HCT116 (cell line): ENCODE data around the gene ANO4. TPM values are rescaled to one million over a fixed set of nuclear protein-coding genes. Genes with fewer than 3 reads are reported as not detected.
A peak's percentile ranks its signal among the peaks of the same experiment; 100 is the strongest.

Experiments
- ATAC-seq: fragments of 200-7000 bp; cut with Tn5 transposase; 2 replicates; pipeline ENCODE4 v1.9.1; 2020; ENCODE audit warnings: mild to moderate bottlenecking, moderate library complexity
- BruUV-seq: library from RNA; stranded (reverse); fragments of 400-500 nt; replicated peaks from 2 replicates; lab custom pipeline; 2021; lab: Mats Ljungman, UMichigan
- CTCF ChIA-PET: fragments of 300-600 bp; sonication (Branson Sonifier 250); formaldehyde crosslinking; loops from one replicate; lab custom pipeline; 2021; ENCODE audit warnings: antibody characterized with exemption; lab: Charles Lee
- POLR2A ChIA-PET: fragments of 300-600, 350-600 bp; sonication (Branson Sonifier 250); formaldehyde crosslinking; loops from one replicate; lab custom pipeline; 2021; ENCODE audit warnings: antibody characterized with exemption; lab: Charles Lee
- RAD21 ChIA-PET, 2 experiments: fragments of 300-600 bp; sonication (Branson Sonifier 250); formaldehyde crosslinking; loops; one replicate each; lab custom pipeline; 2023; ENCODE audit warnings: low total read pairs in 2 of 2; ENCODE audit not compliant: uncharacterized antibody in 2 of 2, unreplicated experiment in 2 of 2, low non-redundant PET in 1 of 2; lab: Charles Lee
- DNase-seq: peaks from one replicate; pipeline ENCODE4 v3.0.0-alpha.2; 2010; ENCODE audit warnings: low read depth, low spot score
- H2AFZ ChIP-seq: fragments of 200-600 bp; shearing (Covaris generic), sonication (generic); 2 replicates; pipeline ENCODE4 v1.6.1; 2017; ENCODE audit warnings: low read depth, mixed run types, mixed read lengths, antibody characterized with exemption, low read length; ENCODE audit not compliant: poor library complexity, severe bottlenecking
- H3K27ac ChIP-seq: 2 replicates; pipeline ENCODE4 v1.5.1; 2012; ENCODE audit warnings: low read depth, low read length
- H3K27me3 ChIP-seq: fragments of 200-600 bp; sonication (generic); 2 replicates; pipeline ENCODE4 v1.6.1; 2016; ENCODE audit warnings: mixed run types, low read length, mixed read lengths; ENCODE audit not compliant: insufficient read depth
- H3K36me3 ChIP-seq, 2 experiments: fragments of 200-500 bp in 1 of 2; fragments of 200-600 bp in 1 of 2; sonication (Bioruptor generic) in 1 of 2; sonication (generic) in 1 of 2; 2 replicates each; pipeline versions ENCODE4 v1.5.1 to v1.6.1; 2014 to 2016; ENCODE audit warnings: low read length in 2 of 2, inconsistent platforms in 1 of 2, mixed read lengths in 1 of 2, mixed run types in 1 of 2; ENCODE audit not compliant: insufficient read depth in 2 of 2, control insufficient read depth in 1 of 2
- H3K4me1 ChIP-seq, 2 experiments: fragments of 200-600 bp in 1 of 2; sonication (generic) in 1 of 2; 2 replicates each; pipeline versions ENCODE4 v1.5.1 to v1.6.1; 2012 to 2017; ENCODE audit warnings: low read length in 2 of 2, inconsistent platforms in 1 of 2, mild to moderate bottlenecking in 1 of 2, mixed read lengths in 1 of 2, mixed run types in 1 of 2, moderate library complexity in 1 of 2; ENCODE audit not compliant: insufficient read depth in 2 of 2, control insufficient read depth in 1 of 2
- H3K4me2 ChIP-seq: fragments of 200-600 bp; sonication (generic); 2 replicates; pipeline ENCODE4 v1.6.1; 2017; ENCODE audit warnings: mixed run types, low read length, mixed read lengths
- H3K4me3 ChIP-seq, 2 experiments: fragments of 200-600 bp in 1 of 2; sonication (generic) in 1 of 2; replicated peaks in 1 of 2; 2 replicates each; pipeline ENCODE4 v1.5.1; 2011 to 2016; ENCODE audit warnings: low read length in 2 of 2, control low read depth in 1 of 2, low read depth in 1 of 2, mild to moderate bottlenecking in 1 of 2, mixed read lengths in 1 of 2, mixed run types in 1 of 2
- H3K79me2 ChIP-seq: fragments of 200-600 bp; sonication (generic); 2 replicates; pipeline ENCODE4 v1.6.1; 2017; ENCODE audit warnings: mild to moderate bottlenecking, mixed run types, low read length, moderate library complexity, mixed read lengths; ENCODE audit not compliant: insufficient read depth
- H3K9ac ChIP-seq: fragments of 200-600 bp; sonication (generic); 2 replicates; pipeline ENCODE4 v1.6.1; 2016; ENCODE audit warnings: low read length, mixed read lengths
- H3K9me2 ChIP-seq: fragments of 200-600 bp; sonication (generic), shearing (Covaris generic); 2 replicates; pipeline ENCODE4 v1.6.1; 2017; ENCODE audit warnings: mixed run types, mild to moderate bottlenecking, moderate library complexity; ENCODE audit not compliant: insufficient read depth
- H3K9me3 ChIP-seq, 2 experiments: fragments of 200-500 bp in 1 of 2; fragments of 200-600 bp in 1 of 2; sonication (Bioruptor generic) in 1 of 2; sonication (generic) in 1 of 2; 2 replicates each; pipeline ENCODE4 v1.6.1; 2014 to 2017; ENCODE audit warnings: low read length in 2 of 2, mixed read lengths in 2 of 2, inconsistent platforms in 1 of 2, low read depth in 1 of 2, mild to moderate bottlenecking in 1 of 2, mixed run types in 1 of 2, moderate library complexity in 1 of 2; ENCODE audit not compliant: control insufficient read depth in 1 of 2, insufficient read depth in 1 of 2
- H4K20me1 ChIP-seq: fragments of 200-600 bp; sonication (generic), shearing (Covaris generic); 2 replicates; pipeline ENCODE4 v1.6.1; 2017; ENCODE audit warnings: mixed run types, mild to moderate bottlenecking, moderate library complexity; ENCODE audit not compliant: insufficient read depth
- ATF3 ChIP-seq: IDR thresholded peaks from 2 replicates; pipeline ENCODE4 v1.6.1; 2012
- CEBPB ChIP-seq: IDR thresholded peaks from 2 replicates; pipeline ENCODE4 v1.6.1; 2012; ENCODE audit warnings: low read depth
- EZH2 ChIP-seq: fragments of 200-600 bp; sonication (generic); IDR thresholded peaks from 2 replicates; pipeline ENCODE4 v1.6.1; 2017; ENCODE audit warnings: antibody characterized with exemption, mixed run types
- FOSL1 ChIP-seq: IDR thresholded peaks from 2 replicates; pipeline ENCODE4 v1.6.1; 2012; ENCODE audit warnings: low read depth
- JUND ChIP-seq: IDR thresholded peaks from 2 replicates; pipeline ENCODE4 v1.6.1; 2012
- MAX ChIP-seq: IDR thresholded peaks from 2 replicates; pipeline ENCODE4 v1.6.1; 2012
- RAD21 ChIP-seq: IDR thresholded peaks from 2 replicates; pipeline ENCODE4 v1.6.1; 2012; ENCODE audit warnings: low read depth, mild to moderate bottlenecking
- SP1 ChIP-seq: IDR thresholded peaks from 2 replicates; pipeline ENCODE4 v1.6.1; 2012; ENCODE audit warnings: low read depth
- TCF7L2 ChIP-seq: IDR thresholded peaks from 2 replicates; pipeline ENCODE4 v1.7.0; 2011; ENCODE audit warnings: borderline replicate concordance, inconsistent platforms; ENCODE audit not compliant: insufficient read depth, insufficient read length; ENCODE audit errors: extremely low read depth
- ZNF274 ChIP-seq: fragments of 200-500 bp; sonication (Bioruptor generic); IDR thresholded peaks from 2 replicates; pipeline ENCODE4 v1.6.1; 2014; ENCODE audit warnings: mild to moderate bottlenecking, low read depth, low read length, inconsistent platforms
- intact Hi-C: fragments of 100-400 bp; cut with micrococcal nuclease; formaldehyde crosslinking; loops from 2 replicates; pipeline ENCODE4 v1.10.0; 2022
- total RNA-seq: library from RNA; stranded (reverse); gene quantifications from one replicate; pipeline ENCODE4 v1.2.1, GENCODE V29; 2021; ENCODE audit not compliant: unreplicated experiment
- TF ChIP-seq, protein P1 (sequence below): IDR thresholded peaks from 2 replicates; pipeline ENCODE4 v1.6.1; 2012; ENCODE audit warnings: low read depth

The ANO4 gene
- total RNA-seq, 1 experiment from 2014 or later: 1.7 TPM

DNA sequence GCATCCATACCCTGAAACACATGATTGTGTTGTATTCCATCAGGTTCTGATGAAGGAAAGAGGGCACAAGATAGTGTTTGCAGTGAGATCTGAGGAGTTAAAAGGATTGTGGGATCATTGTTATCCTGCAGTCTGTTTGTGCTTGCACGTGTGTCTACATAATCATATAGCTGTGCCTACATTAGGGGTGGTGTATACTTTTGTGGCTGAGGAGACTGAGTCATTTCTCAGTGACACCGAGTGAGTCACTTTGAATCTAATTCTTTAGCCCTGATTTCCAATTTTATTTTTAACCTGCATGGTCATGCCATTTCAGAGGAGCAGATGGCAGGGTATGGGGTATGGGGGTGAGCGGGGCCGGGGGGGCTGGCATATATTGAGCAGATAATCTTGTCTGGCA is 133.2 kb downstream of the ANO4 start:
- CTCF ChIA-PET: interaction anchor here (1.0 kb wide), 1 partner anchor 59 kb away, joined by 3 read pairs; no protein-coding TSS in a partner anchor
- no peaks in the 10 kb centered on the region for H3K36me3 ChIP-seq
- H3K27ac ChIP-seq: no peak overlapping the region
- intact Hi-C loops: no loop called here
- H3K4me2 ChIP-seq: peak overlapping the region; percentile 62
- BruUV-seq: no TSS peak
- RAD21 ChIA-PET: interaction anchor here in 1 of 2 experiments (0.6 kb wide), 1 partner anchor 139 kb away, joined by 4 read pairs; no protein-coding TSS in a partner anchor
- no peak overlapping the region for H3K9ac ChIP-seq
- H3K9me3 ChIP-seq: no peaks in the 10 kb centered on the region
- peak; percentile 67 for ATAC-seq
- no peaks in the 10 kb centered on the region for H4K20me1 ChIP-seq
- H3K4me3 ChIP-seq: no peak overlapping the region
- no peaks in the 10 kb centered on the region for H3K27me3 ChIP-seq
- H3K9me2 ChIP-seq: no peaks in the 10 kb centered on the region
- peaks cover 0 to 22% of the 10 kb centered on the region in 2 experiments; a peak in 2 of 4 replicates for H3K4me1 ChIP-seq
- no peaks in the 10 kb centered on the region for H3K79me2 ChIP-seq
- POLR2A ChIA-PET: no interaction called here
- no peak overlapping the region for H2AFZ ChIP-seq
- DNase-seq: peak; percentile 19
- TF ChIP-seq ZNF274: no peak
- TF ChIP-seq CEBPB: no peak
- TF ChIP-seq TCF7L2: no peak
- TF ChIP-seq ATF3: 0 out of 2 replicates have a peak, but pooled peaks have one; percentile 10
- TF ChIP-seq, protein P1, sequence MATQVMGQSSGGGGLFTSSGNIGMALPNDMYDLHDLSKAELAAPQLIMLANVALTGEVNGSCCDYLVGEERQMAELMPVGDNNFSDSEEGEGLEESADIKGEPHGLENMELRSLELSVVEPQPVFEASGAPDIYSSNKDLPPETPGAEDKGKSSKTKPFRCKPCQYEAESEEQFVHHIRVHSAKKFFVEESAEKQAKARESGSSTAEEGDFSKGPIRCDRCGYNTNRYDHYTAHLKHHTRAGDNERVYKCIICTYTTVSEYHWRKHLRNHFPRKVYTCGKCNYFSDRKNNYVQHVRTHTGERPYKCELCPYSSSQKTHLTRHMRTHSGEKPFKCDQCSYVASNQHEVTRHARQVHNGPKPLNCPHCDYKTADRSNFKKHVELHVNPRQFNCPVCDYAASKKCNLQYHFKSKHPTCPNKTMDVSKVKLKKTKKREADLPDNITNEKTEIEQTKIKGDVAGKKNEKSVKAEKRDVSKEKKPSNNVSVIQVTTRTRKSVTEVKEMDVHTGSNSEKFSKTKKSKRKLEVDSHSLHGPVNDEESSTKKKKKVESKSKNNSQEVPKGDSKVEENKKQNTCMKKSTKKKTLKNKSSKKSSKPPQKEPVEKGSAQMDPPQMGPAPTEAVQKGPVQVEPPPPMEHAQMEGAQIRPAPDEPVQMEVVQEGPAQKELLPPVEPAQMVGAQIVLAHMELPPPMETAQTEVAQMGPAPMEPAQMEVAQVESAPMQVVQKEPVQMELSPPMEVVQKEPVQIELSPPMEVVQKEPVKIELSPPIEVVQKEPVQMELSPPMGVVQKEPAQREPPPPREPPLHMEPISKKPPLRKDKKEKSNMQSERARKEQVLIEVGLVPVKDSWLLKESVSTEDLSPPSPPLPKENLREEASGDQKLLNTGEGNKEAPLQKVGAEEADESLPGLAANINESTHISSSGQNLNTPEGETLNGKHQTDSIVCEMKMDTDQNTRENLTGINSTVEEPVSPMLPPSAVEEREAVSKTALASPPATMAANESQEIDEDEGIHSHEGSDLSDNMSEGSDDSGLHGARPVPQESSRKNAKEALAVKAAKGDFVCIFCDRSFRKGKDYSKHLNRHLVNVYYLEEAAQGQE: no peak
- 0 out of 2 replicates have a peak, but pooled peaks have one; percentile 16 for TF ChIP-seq MAX
- TF ChIP-seq JUND: peak; percentile 60
- no peak for TF ChIP-seq RAD21
- TF ChIP-seq FOSL1: peak; percentile 70
- no peak for TF ChIP-seq EZH2
- peak; percentile 32; the same call in 1 of the 2 replicates for TF ChIP-seq SP1
